Measurements from ENCODE around the gene MED25. TPM values are rescaled to one million over a fixed set of nuclear protein-coding genes. Genes with fewer than 3 reads are reported as not detected.

MED25 gene
- total and polyA plus RNA-seq, 2 of the 8 experiments (the other 6 are each of a cell fraction or from before 2014, with no cell fraction given): 21.6 to 71.4 TPM

- 93% methylated on average over 9 of the region's 9 CpGs; no CpG with 5 or more reads in 1 of the 2 experiments for WGBS, 2 experiments (ENCODE audit: extremely low coverage in 1 of 2, insufficient coverage in 1 of 2, insufficient read length in 1 of 2, insufficient replicate concordance in 2 of 2, low coverage in 1 of 2, low lambda C conversion rate in 2 of 2, missing lambda C conversion rate in 1 of 2)
- H3K14ac ChIP-seq (ENCODE audit: insufficient read length): no peak overlapping the region
- H2BK120ac ChIP-seq (replicated peaks; ENCODE audit: low read depth, low read length): no peak overlapping the region
- FAIRE-seq: no peak
- no peak overlapping the region for H2BK20ac ChIP-seq (ENCODE audit: low read length)
- no peak overlapping the region for H4K8ac ChIP-seq (ENCODE audit: extremely low read depth, insufficient read depth, low read length)
- no peaks in the 10 kb centered on the region for H3K79me2 ChIP-seq (ENCODE audit: control insufficient read depth in 1 of 2, insufficient read depth in 2 of 2, low read length in 2 of 2)
- no peaks in the 10 kb centered on the region for H3K9me3 ChIP-seq (ENCODE audit: insufficient read depth in 2 of 2, low read depth in 1 of 2, low read length in 1 of 2)
- H3K56ac ChIP-seq (replicated peaks; ENCODE audit: insufficient read length, low read depth, low read length): no peak overlapping the region
- H2AK5ac ChIP-seq (ENCODE audit: low read depth, low read length): no peak overlapping the region
- H3K4me2 ChIP-seq (ENCODE audit: insufficient read depth in 1 of 2, low read depth in 2 of 2, low read length in 2 of 2): no peak overlapping the region
- peaks cover 7% of the 10 kb centered on the region in 2 experiments for H4K20me1 ChIP-seq (replicated peaks in 1 of 2; ENCODE audit: control insufficient read depth in 1 of 2, insufficient read depth in 2 of 2, low read length in 2 of 2)
- H3K27me3 ChIP-seq (replicated peaks in 1 of 4; ENCODE audit: control insufficient read depth in 3 of 4, extremely low read depth in 1 of 4, insufficient read depth in 3 of 4, low read length in 3 of 4): no peaks in the 10 kb centered on the region
- H3K4ac ChIP-seq (replicated peaks; ENCODE audit: insufficient read length, low read depth, low read length): no peak overlapping the region
- no peak overlapping the region for H2BK12ac ChIP-seq (ENCODE audit: low read depth, low read length)
- no peak overlapping the region for H3K4me3 ChIP-seq (ENCODE audit: extremely low read depth in 1 of 4, insufficient read depth in 2 of 4, low read depth in 3 of 4, low read length in 4 of 4)
- H3K27ac ChIP-seq (ENCODE audit: low read depth, low read length): no peak overlapping the region
- H3K79me1 ChIP-seq (ENCODE audit: low read depth, low read length): peaks cover 5% of the 10 kb centered on the region; the same call in 1 of the 2 replicates
- ChIA-PET CTCF (ENCODE audit: partially characterized antibody) (interaction anchor here (2.0 to 2.2 kb wide), 2 partner anchors 20 to 22 kb away, joined by 5 to 6 read pairs; partner anchors contain the start of gene FUZ), POLR2A (ENCODE audit: partially characterized antibody) (interaction anchor here (1.2 to 1.6 kb wide), 3 partner anchors 18 to 26 kb away, joined by 3 to 4 read pairs (median 4); partner anchors contain the start of gene PTOV1)
- no peak overlapping the region for H3K23ac ChIP-seq (ENCODE audit: insufficient read length)
- H2BK5ac ChIP-seq (ENCODE audit: low read depth, low read length): no peak overlapping the region
- H3K4me1 ChIP-seq (replicated peaks in 1 of 4; ENCODE audit: control insufficient read depth in 3 of 4, insufficient read depth in 4 of 4, low read length in 3 of 4): no peaks in the 10 kb centered on the region
- DNase-seq (ENCODE audit: low read depth in 1 of 2, low spot score in 2 of 2): no peak
- H4K91ac ChIP-seq (replicated peaks; ENCODE audit: insufficient read length, low read length): no peak overlapping the region
- H2AFZ ChIP-seq (ENCODE audit: low read length): no peak overlapping the region
- H3K23me2 ChIP-seq (ENCODE audit: low read depth, low read length): no peaks in the 10 kb centered on the region
- H4K5ac ChIP-seq (ENCODE audit: insufficient read length, low read depth, low read length): no peak overlapping the region
- H2BK15ac ChIP-seq (ENCODE audit: low read length): no peak overlapping the region
- H3K36me3 ChIP-seq (ENCODE audit: control insufficient read depth in 2 of 4, insufficient read depth in 4 of 4, low read length in 3 of 4): peaks cover 12 to 37% (median 29%) of the 10 kb centered on the region in 4 experiments; a peak in 6 of 8 replicates
- no peak overlapping the region for H3K9ac ChIP-seq (replicated peaks in 1 of 4; ENCODE audit: extremely low read depth in 1 of 4, low read depth in 3 of 4, low read length in 3 of 4)
- H3K18ac ChIP-seq (ENCODE audit: extremely low read depth, low read length): no peak overlapping the region
- no peak for TF ChIP-seq SAP30 (IDR thresholded peaks at IDR 0.05; ENCODE audit: insufficient read depth, insufficient replicate concordance, low read length)
- TF ChIP-seq ASH2L (IDR thresholded peaks at IDR 0.05; ENCODE audit: low read length): no peak
- TF ChIP-seq HDAC6 (IDR thresholded peaks at IDR 0.05; ENCODE audit: low read depth, low read length): no peak
- no peak for TF ChIP-seq BACH1 (IDR thresholded peaks at IDR 0.05; ENCODE audit: low read length)
- TF ChIP-seq CBX5 (IDR thresholded peaks at IDR 0.05; ENCODE audit: low read depth, low read length): no peak
- TF ChIP-seq SRF (IDR thresholded peaks at IDR 0.05; ENCODE audit: low read depth, low read length): no peak
- TF ChIP-seq GABPA (IDR thresholded peaks at IDR 0.05; ENCODE audit: borderline replicate concordance, insufficient read depth, low read length): no peak
- TF ChIP-seq POLR2A (IDR thresholded peaks at IDR 0.05; ENCODE audit: control extremely low read depth in 1 of 2, low read depth in 2 of 2, low read length in 2 of 2): no peak
- TF ChIP-seq POLR2AphosphoS5 (IDR thresholded peaks at IDR 0.05; ENCODE audit: low read depth, low read length): no peak
- no peak for TF ChIP-seq KDM5A (IDR thresholded peaks at IDR 0.05; ENCODE audit: low read length)
- no peak for TF ChIP-seq CTBP2 (IDR thresholded peaks at IDR 0.05; ENCODE audit: borderline replicate concordance, insufficient read depth, insufficient read length, low read length)
- TF ChIP-seq GTF2F1 (IDR thresholded peaks at IDR 0.05; ENCODE audit: borderline replicate concordance, low read depth, low read length): no peak
- no peak for TF ChIP-seq E2F6 (IDR thresholded peaks at IDR 0.05)
- no peak for TF ChIP-seq RXRA (IDR thresholded peaks at IDR 0.05; ENCODE audit: insufficient read depth, low read depth, low read length)
These were observed 14.5 kb downstream of the MED25 start for GRCh38 chr19:49832556-49832955.
